ENCODE results near the gene ORM2. TPM values are rescaled to one million over a fixed set of nuclear protein-coding genes. Genes with fewer than 3 reads are reported as not detected.

The ORM2 gene
- total and polyA plus RNA-seq, 2 experiments from 2014 or later: 0.76 TPM

- Mint-ChIP-seq H3K4me1 (peaks cover 21% of the 10 kb centered on the region), H3K36me3 (ENCODE audit: low read depth) (peaks cover 85% of the 10 kb centered on the region), H3K27me3 (ENCODE audit: insufficient read depth, low read depth, poor library complexity) (peaks cover 18% of the 10 kb centered on the region), H3K4me3 (no peak overlapping the region), H3K27ac (peak overlapping the region; percentile 96), H3K9me3 (no peaks in the 10 kb centered on the region)
- Histone ChIP-seq H3F3A (replicated peaks; ENCODE audit: low read depth) (no peaks in the 10 kb centered on the region), H3K4me1 (ENCODE audit: insufficient read depth) (no peaks in the 10 kb centered on the region), H4K20me1 (replicated peaks; ENCODE audit: insufficient read depth) (no peaks in the 10 kb centered on the region), H3K27ac (ENCODE audit: low read depth) (peak overlapping the region; percentile 74), H3K9me2 (ENCODE audit: insufficient read depth) (no peaks in the 10 kb centered on the region), H3K36me3 (ENCODE audit: insufficient read depth) (peaks cover 19% of the 10 kb centered on the region), H3K4me3 (no peak overlapping the region), H2AFZ (no peak overlapping the region), H3K27me3 (ENCODE audit: insufficient read depth) (no peaks in the 10 kb centered on the region), H3K79me2 (replicated peaks; ENCODE audit: insufficient read depth) (no peaks in the 10 kb centered on the region), H3K4me2 (0 out of 2 replicates have a peak overlapping the region, but pooled peaks have one; percentile 5)
- DNase-seq (ENCODE audit: low spot score): peak; percentile 85
- ATAC-seq: peak; percentile 95
- no peak for TF ChIP-seq ZNF462 (CRISPR knock-in tag; IDR thresholded peaks at IDR 0.05)
- TF ChIP-seq JUNB (IDR thresholded peaks at IDR 0.05; ENCODE audit: unreplicated experiment): no peak
- TF ChIP-seq, protein P1, sequence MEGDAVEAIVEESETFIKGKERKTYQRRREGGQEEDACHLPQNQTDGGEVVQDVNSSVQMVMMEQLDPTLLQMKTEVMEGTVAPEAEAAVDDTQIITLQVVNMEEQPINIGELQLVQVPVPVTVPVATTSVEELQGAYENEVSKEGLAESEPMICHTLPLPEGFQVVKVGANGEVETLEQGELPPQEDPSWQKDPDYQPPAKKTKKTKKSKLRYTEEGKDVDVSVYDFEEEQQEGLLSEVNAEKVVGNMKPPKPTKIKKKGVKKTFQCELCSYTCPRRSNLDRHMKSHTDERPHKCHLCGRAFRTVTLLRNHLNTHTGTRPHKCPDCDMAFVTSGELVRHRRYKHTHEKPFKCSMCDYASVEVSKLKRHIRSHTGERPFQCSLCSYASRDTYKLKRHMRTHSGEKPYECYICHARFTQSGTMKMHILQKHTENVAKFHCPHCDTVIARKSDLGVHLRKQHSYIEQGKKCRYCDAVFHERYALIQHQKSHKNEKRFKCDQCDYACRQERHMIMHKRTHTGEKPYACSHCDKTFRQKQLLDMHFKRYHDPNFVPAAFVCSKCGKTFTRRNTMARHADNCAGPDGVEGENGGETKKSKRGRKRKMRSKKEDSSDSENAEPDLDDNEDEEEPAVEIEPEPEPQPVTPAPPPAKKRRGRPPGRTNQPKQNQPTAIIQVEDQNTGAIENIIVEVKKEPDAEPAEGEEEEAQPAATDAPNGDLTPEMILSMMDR (conservative IDR thresholded peaks at IDR 0.05; ENCODE audit: low read depth in 2 of 2): no peak
- TF ChIP-seq, protein P2, sequence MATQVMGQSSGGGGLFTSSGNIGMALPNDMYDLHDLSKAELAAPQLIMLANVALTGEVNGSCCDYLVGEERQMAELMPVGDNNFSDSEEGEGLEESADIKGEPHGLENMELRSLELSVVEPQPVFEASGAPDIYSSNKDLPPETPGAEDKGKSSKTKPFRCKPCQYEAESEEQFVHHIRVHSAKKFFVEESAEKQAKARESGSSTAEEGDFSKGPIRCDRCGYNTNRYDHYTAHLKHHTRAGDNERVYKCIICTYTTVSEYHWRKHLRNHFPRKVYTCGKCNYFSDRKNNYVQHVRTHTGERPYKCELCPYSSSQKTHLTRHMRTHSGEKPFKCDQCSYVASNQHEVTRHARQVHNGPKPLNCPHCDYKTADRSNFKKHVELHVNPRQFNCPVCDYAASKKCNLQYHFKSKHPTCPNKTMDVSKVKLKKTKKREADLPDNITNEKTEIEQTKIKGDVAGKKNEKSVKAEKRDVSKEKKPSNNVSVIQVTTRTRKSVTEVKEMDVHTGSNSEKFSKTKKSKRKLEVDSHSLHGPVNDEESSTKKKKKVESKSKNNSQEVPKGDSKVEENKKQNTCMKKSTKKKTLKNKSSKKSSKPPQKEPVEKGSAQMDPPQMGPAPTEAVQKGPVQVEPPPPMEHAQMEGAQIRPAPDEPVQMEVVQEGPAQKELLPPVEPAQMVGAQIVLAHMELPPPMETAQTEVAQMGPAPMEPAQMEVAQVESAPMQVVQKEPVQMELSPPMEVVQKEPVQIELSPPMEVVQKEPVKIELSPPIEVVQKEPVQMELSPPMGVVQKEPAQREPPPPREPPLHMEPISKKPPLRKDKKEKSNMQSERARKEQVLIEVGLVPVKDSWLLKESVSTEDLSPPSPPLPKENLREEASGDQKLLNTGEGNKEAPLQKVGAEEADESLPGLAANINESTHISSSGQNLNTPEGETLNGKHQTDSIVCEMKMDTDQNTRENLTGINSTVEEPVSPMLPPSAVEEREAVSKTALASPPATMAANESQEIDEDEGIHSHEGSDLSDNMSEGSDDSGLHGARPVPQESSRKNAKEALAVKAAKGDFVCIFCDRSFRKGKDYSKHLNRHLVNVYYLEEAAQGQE (IDR thresholded peaks at IDR 0.05; ENCODE audit: unreplicated experiment): no peak
- TF ChIP-seq POLR2AphosphoS5 (IDR thresholded peaks at IDR 0.05; ENCODE audit: low read depth): no peak
- no peak for TF ChIP-seq EZH2 (IDR thresholded peaks at IDR 0.05; ENCODE audit: low read depth, unreplicated experiment)
- no peak; the same call in 1 of the 2 replicates for TF ChIP-seq ZNF331 (CRISPR knock-in tag; IDR thresholded peaks at IDR 0.05; ENCODE audit: low read depth)
- no peak for TF ChIP-seq EZH2phosphoT487 (IDR thresholded peaks at IDR 0.05; ENCODE audit: unreplicated experiment)
- TF ChIP-seq ZNF114 (CRISPR knock-in tag; IDR thresholded peaks at IDR 0.05): no peak
- TF ChIP-seq STAT1 (IDR thresholded peaks at IDR 0.05; ENCODE audit: unreplicated experiment): no peak
- TF ChIP-seq NANOG (IDR thresholded peaks at IDR 0.05; ENCODE audit: borderline replicate concordance): no peak
- no peak for TF ChIP-seq ETS1 (IDR thresholded peaks at IDR 0.05)
- TF ChIP-seq CREB1 (CRISPR knock-in tag; IDR thresholded peaks at IDR 0.05; ENCODE audit: low read depth): no peak
These were observed 19.3 kb downstream of the ORM2 start for GRCh38 chr9:114348906-114349482.
